HepG2 (cell line): ENCODE data around the gene MYOZ3. TPM values are rescaled to one million over a fixed set of nuclear protein-coding genes. Genes with fewer than 3 reads are reported as not detected.

Source experiments
- ATAC-seq: fragments of 200-7000 bp; cut with Tn5 transposase; 3 replicates; pipeline ENCODE4 v1.9.1; 2020; ENCODE audit warnings: mild to moderate bottlenecking, moderate library complexity
- BruUV-seq: library from RNA; stranded (reverse); fragments of 400-500 nt; replicated peaks from 2 replicates; lab custom pipeline; 2021; lab: Mats Ljungman, UMichigan
- CTCF ChIA-PET: fragments of 300-600 bp; formaldehyde crosslinking; extraction: SDS; loops from one replicate; lab custom pipeline; 2021; ENCODE audit warnings: low total read pairs, inconsistent platforms, low intra/inter-chr PET ratio; lab: Yijun Ruan, JAX
- POLR2A ChIA-PET: fragments of 350-600 bp; sonication (Branson Sonifier 250); formaldehyde crosslinking; loops from one replicate; lab custom pipeline; 2020; ENCODE audit warnings: antibody characterized with exemption, inconsistent platforms; lab: Yijun Ruan, JAX
- DNase-seq: peaks from one replicate; pipeline ENCODE4 v3.0.0-alpha.2; 2015; ENCODE audit warnings: low spot score
- FAIRE-seq: peaks from 3 replicates; lab custom pipeline; 2011; peaks lifted over from hg19 to GRCh38; lab: Jason Lieb, UNC
- H2AFZ ChIP-seq: one replicate; pipeline ENCODE4 v1.6.1; 2011; ENCODE audit warnings: low read length, inconsistent platforms
- H3K27ac ChIP-seq: fragments of 300-600 bp; 3 replicates; pipeline ENCODE4 v1.8.0; 2011; ENCODE audit warnings: mixed run types, mild to moderate bottlenecking, mixed read lengths, low read length, inconsistent platforms; ENCODE audit not compliant: insufficient read depth; ENCODE audit errors: extremely low read length
- H3K27me3 ChIP-seq, 2 experiments: fragments of 200-600 bp in 1 of 2; 2 replicates in 1 of 2; 3 replicates in 1 of 2; pipeline versions ENCODE4 v1.6.0 to v1.8.0; 2011; ENCODE audit warnings: low read length in 2 of 2, mild to moderate bottlenecking in 2 of 2, moderate library complexity in 2 of 2, inconsistent platforms in 1 of 2; ENCODE audit not compliant: insufficient read depth in 2 of 2, control insufficient read depth in 1 of 2
- H3K36me3 ChIP-seq, 2 experiments: fragments of 200-600 bp in 1 of 2; replicated peaks in 1 of 2; 2 replicates in 1 of 2; 3 replicates in 1 of 2; pipeline versions ENCODE4 v1.5.1 to v1.8.0; 2011; ENCODE audit warnings: low read length in 2 of 2, inconsistent platforms in 1 of 2; ENCODE audit not compliant: insufficient read depth in 2 of 2, control insufficient read depth in 1 of 2
- H3K4me1 ChIP-seq: 2 replicates; pipeline ENCODE4 v1.5.1; 2012; ENCODE audit warnings: low read length, inconsistent platforms; ENCODE audit not compliant: insufficient read depth
- H3K4me2 ChIP-seq: 2 replicates; pipeline ENCODE4 v1.6.0; 2011; ENCODE audit warnings: low read depth, low read length, inconsistent platforms
- H3K4me3 ChIP-seq, 3 experiments: fragments of 200-600 bp in 1 of 3; sonication (generic), shearing (Covaris generic) in 1 of 3; replicated peaks in 1 of 3; 2 replicates each; pipeline ENCODE4 v1.5.1; 2011 to 2016; ENCODE audit warnings: low read length in 3 of 3, inconsistent platforms in 2 of 3, low read depth in 2 of 3, mild to moderate bottlenecking in 2 of 3, control low read depth in 1 of 3, mixed read lengths in 1 of 3; ENCODE audit not compliant: insufficient read depth in 1 of 3
- H3K79me2 ChIP-seq: one replicate; pipeline ENCODE4 v1.6.1; 2011; ENCODE audit warnings: low read length, inconsistent platforms; ENCODE audit not compliant: insufficient read depth
- H3K9ac ChIP-seq: 2 replicates; pipeline ENCODE4 v1.6.0; 2011; ENCODE audit warnings: mild to moderate bottlenecking, low read depth, low read length, inconsistent platforms; ENCODE audit not compliant: insufficient read depth
- H3K9me3 ChIP-seq: 2 replicates; pipeline ENCODE4 v1.5.1; 2012; ENCODE audit warnings: mild to moderate bottlenecking, low read length
- H4K20me1 ChIP-seq: 2 replicates; pipeline ENCODE4 v1.6.0; 2011; ENCODE audit warnings: inconsistent platforms, mild to moderate bottlenecking, low read length, moderate library complexity; ENCODE audit not compliant: insufficient read depth
- KDM6A ChIP-seq: IDR thresholded peaks from 2 replicates; pipeline ENCODE4 v1.6.1; 2016; ENCODE audit warnings: low read depth
- MAFF ChIP-seq: IDR thresholded peaks from 2 replicates; pipeline ENCODE4 v1.6.1; 2011; ENCODE audit warnings: low read depth, low read length, improper control_type of control experiment
- MAFK ChIP-seq, 2 experiments: IDR thresholded peaks in 1 of 2; conservative IDR thresholded peaks in 1 of 2; 2 replicates each; pipeline ENCODE4 v1.6.1; 2011; ENCODE audit warnings: improper control_type of control experiment in 2 of 2, low read length in 2 of 2
- TAF15 ChIP-seq: fragments of 200-400 bp; formaldehyde crosslinking; IDR thresholded peaks from one replicate; pipeline ENCODE4 v1.6.1; 2018; ENCODE audit warnings: mild to moderate bottlenecking, low read depth, low read length; ENCODE audit not compliant: poor library complexity, severe bottlenecking
- TBX3 ChIP-seq: fragments of 450-650 bp; IDR thresholded peaks from 2 replicates; pipeline ENCODE4 v1.6.1; 2017; ENCODE audit warnings: antibody characterized with exemption, mild to moderate bottlenecking, inconsistent platforms, borderline replicate concordance
- TFAP4 ChIP-seq: sonication (generic); IDR thresholded peaks from 2 replicates; pipeline ENCODE4 v1.6.1; 2016; ENCODE audit warnings: low read depth, borderline replicate concordance
- ZFYVE20 ChIP-seq: sonication (generic); formaldehyde crosslinking; IDR thresholded peaks from 2 replicates; pipeline ENCODE4 v1.8.0; 2023; ENCODE audit warnings: low read depth, mild to moderate bottlenecking, moderate library complexity, missing genetic modification reagents, borderline replicate concordance
- ZNF263 ChIP-seq: sonication (generic); formaldehyde crosslinking; IDR thresholded peaks from 2 replicates; pipeline ENCODE4 v1.4.0; 2020; ENCODE audit warnings: missing genetic modification reagents
- ZNF703 ChIP-seq: sonication (generic); formaldehyde crosslinking; IDR thresholded peaks from 2 replicates; pipeline ENCODE4 v1.5.1; 2020; ENCODE audit warnings: missing genetic modification reagents, mild to moderate bottlenecking, moderate library complexity, borderline replicate concordance
- ZNF788 ChIP-seq: sonication (generic); formaldehyde crosslinking; IDR thresholded peaks from 2 replicates; pipeline ENCODE4 v1.5.0; 2020; ENCODE audit warnings: mild to moderate bottlenecking, missing genetic modification reagents, borderline replicate concordance
- WGBS: methylation state at CpG from one replicate; pipeline ENCODE4 v1.1.6; 2017; ENCODE audit warnings: low lambda C conversion rate; 5-methylcytosine and 5-hydroxymethylcytosine counted together
- in situ Hi-C: cut with HindIII; loops from 2 replicates; pipeline ENCODE4 v1.10.0; 2017; ENCODE audit warnings: low pct_unique_long_range_greater_than_20kb; ENCODE audit not compliant: extremely low pct_ligation_motif_present
- intact Hi-C: fragments of 100-400 bp; cut with micrococcal nuclease; formaldehyde crosslinking; loops from one replicate; pipeline ENCODE4 v1.10.0; 2022; ENCODE audit not compliant: unreplicated experiment
- polyA plus RNA-seq, 8 experiments: library from polyadenylated mRNA; depleted of rRNA in 3 of 8; stranded (reverse) in 7 of 8; unstranded in 1 of 8; fragments of >200 nt; fragmentation: Illumina TruSeq in 4 of 8; extraction: Trizol in 4 of 8; gene quantifications; 2 replicates each; pipeline versions ENCODE4 v1.2.1 to v1.2.3, GENCODE V29; 2011 to 2016; ENCODE audit warnings: low read depth in 4 of 8, missing spikeins in 1 of 8, mixed read lengths in 1 of 8; ENCODE audit not compliant: insufficient read depth in 1 of 8
- total RNA-seq, 5 experiments: library from RNA; depleted of rRNA; stranded (reverse); fragments of >200 nt; fragmentation: Illumina TruSeq; extraction: Trizol; gene quantifications; 2 replicates each; pipeline ENCODE4 v1.2.3, GENCODE V29; 2016; ENCODE audit warnings: low read depth in 1 of 5

The MYOZ3 gene
- total and polyA plus RNA-seq, 2 of the 13 experiments (the other 11 are each of a cell fraction or from before 2014, with no cell fraction given), result 0.05 TPM; not detected in 1

GRCh38 chr5:150647275-150648251, 13.5 kb upstream of the MYOZ3 start:
- ChIA-PET CTCF (no interaction called here), POLR2A (no interaction called here)
- H3K9ac ChIP-seq, result no peak overlapping the region
- in situ Hi-C loops (no loop called here), intact Hi-C loops (no loop called here)
- no peak overlapping the region for H3K4me3 ChIP-seq
- BruUV-seq, result no TSS peak
- H4K20me1 ChIP-seq, result no peaks in the 10 kb centered on the region
- no peak overlapping the region for H2AFZ ChIP-seq
- DNase-seq, result no peak
- 60% methylated on average over 15 of the region's 25 CpGs for WGBS
- ATAC-seq, result no peak
- no peak overlapping the region for H3K27ac ChIP-seq
- no peaks in the 10 kb centered on the region for H3K9me3 ChIP-seq
- TF ChIP-seq MAFF (peak; percentile 27; the same call in 1 of the 2 replicates), MAFK (conservative IDR thresholded peaks at IDR 0.05 in 1 of 2, IDR thresholded peaks at IDR 0.05 in 1 of 2; ENCODE audit: low read length in 2 of 2) (peak; percentile 49 to 53; a peak in 1 of 4 replicates), ZNF263 (CRISPR knock-in tag) (peak; percentile 46; the same call in 1 of the 2 replicates), ZNF703 (CRISPR knock-in tag) (no peak)
- H3K27me3 ChIP-seq, result no peaks in the 10 kb centered on the region
- peaks cover 35% of the 10 kb centered on the region for H3K4me1 ChIP-seq
- H3K4me2 ChIP-seq, result no peak overlapping the region
- no peak for FAIRE-seq
- H3K79me2 ChIP-seq, result no peaks in the 10 kb centered on the region
- H3K36me3 ChIP-seq, result no peaks in the 10 kb centered on the region

GRCh38 chr5:150648294-150649107, 12.6 kb upstream of the MYOZ3 start:
- ChIA-PET POLR2A (no interaction called here), CTCF (no interaction called here)
- H3K4me2 ChIP-seq, result no peak overlapping the region
- H3K9me3 ChIP-seq, result no peaks in the 10 kb centered on the region
- intact Hi-C loops (no loop called here), in situ Hi-C loops (no loop called here)
- H3K9ac ChIP-seq, result no peak overlapping the region
- BruUV-seq, result no TSS peak
- no peaks in the 10 kb centered on the region for H3K79me2 ChIP-seq
- H4K20me1 ChIP-seq, result no peaks in the 10 kb centered on the region
- no peak overlapping the region for H3K4me3 ChIP-seq
- 100% methylated on average over 6 of the region's 16 CpGs for WGBS
- no peak overlapping the region for H2AFZ ChIP-seq
- H3K27ac ChIP-seq, result no peak overlapping the region
- FAIRE-seq (no peak), ATAC-seq (no peak), DNase-seq (no peak)
- H3K27me3 ChIP-seq, result no peaks in the 10 kb centered on the region
- H3K36me3 ChIP-seq, result no peaks in the 10 kb centered on the region
- peaks cover 26% of the 10 kb centered on the region for H3K4me1 ChIP-seq
- TF ChIP-seq KDM6A (CRISPR knock-in tag), result no peak
- TF ChIP-seq TAF15, result no peak
- no peak for TF ChIP-seq ZNF263 (CRISPR knock-in tag)
- TF ChIP-seq ZFYVE20, result no peak
- TF ChIP-seq TFAP4, result no peak
- TF ChIP-seq ZNF788 (CRISPR knock-in tag), result no peak
- no peak for TF ChIP-seq TBX3
